Retinal pigment epithelial cell (primary cell): ENCODE results near the gene MAT2A.
A peak's percentile ranks its signal among the peaks of the same experiment; 100 is the strongest.

Experiments used
- DNase-seq: peaks from one replicate; pipeline ENCODE4 v3.0.0-alpha.2; 2010; ENCODE audit warnings: low read depth
- H3K4me3 ChIP-seq: 2 replicates; pipeline ENCODE4 v1.5.1; 2011; ENCODE audit warnings: mild to moderate bottlenecking, low read length, control low read depth, moderate library complexity
- TF ChIP-seq, protein P1 (sequence below): conservative IDR thresholded peaks from 2 replicates; pipeline ENCODE4 v1.5.1; 2011; ENCODE audit warnings: low read depth, low read length, control low read depth, inconsistent platforms

Gene MAT2A

DNA sequence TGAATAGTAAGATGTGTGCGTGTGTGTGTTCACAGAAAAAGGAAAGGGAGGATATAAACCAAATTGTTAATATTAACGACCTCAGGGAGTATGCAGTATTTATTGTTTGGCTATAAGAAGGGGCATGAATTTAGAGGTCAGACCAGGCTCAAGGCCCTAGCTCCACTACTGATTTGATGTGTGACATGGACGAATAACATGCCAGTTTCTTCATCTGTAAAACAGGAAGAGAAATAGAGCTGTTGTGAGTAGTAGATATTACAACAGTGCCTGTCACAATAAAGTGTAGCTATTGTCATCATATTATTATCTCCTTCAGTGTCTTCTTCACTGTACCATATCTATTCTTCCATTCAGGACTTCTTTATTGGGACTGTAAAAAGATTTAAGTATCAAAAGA, 4.1 kb upstream of the MAT2A start:
- DNase-seq, result no peak
- TF ChIP-seq, protein P1, sequence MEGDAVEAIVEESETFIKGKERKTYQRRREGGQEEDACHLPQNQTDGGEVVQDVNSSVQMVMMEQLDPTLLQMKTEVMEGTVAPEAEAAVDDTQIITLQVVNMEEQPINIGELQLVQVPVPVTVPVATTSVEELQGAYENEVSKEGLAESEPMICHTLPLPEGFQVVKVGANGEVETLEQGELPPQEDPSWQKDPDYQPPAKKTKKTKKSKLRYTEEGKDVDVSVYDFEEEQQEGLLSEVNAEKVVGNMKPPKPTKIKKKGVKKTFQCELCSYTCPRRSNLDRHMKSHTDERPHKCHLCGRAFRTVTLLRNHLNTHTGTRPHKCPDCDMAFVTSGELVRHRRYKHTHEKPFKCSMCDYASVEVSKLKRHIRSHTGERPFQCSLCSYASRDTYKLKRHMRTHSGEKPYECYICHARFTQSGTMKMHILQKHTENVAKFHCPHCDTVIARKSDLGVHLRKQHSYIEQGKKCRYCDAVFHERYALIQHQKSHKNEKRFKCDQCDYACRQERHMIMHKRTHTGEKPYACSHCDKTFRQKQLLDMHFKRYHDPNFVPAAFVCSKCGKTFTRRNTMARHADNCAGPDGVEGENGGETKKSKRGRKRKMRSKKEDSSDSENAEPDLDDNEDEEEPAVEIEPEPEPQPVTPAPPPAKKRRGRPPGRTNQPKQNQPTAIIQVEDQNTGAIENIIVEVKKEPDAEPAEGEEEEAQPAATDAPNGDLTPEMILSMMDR, result no peak
- H3K4me3 ChIP-seq, result no peak overlapping the region

DNA sequence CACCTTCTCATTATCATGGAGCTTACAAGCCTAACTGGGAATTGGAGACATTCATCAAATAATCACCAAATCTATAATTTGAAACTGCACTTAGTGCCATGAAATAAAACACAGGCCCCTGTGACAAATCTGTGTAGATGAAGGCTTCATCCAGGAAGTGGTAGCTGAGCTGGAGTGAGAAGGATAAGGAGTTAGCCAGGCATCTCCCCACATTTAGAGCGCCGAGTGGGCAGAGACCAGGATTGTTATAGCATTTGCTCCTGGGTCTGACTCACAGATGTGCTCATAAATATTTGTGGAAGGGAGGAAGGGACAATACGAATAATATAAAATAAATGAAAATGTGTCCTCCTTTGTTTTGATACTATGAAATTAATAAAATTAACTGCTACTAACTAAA, 2.5 kb upstream of the MAT2A start:
- peak; percentile 56 for DNase-seq
- TF ChIP-seq, protein P1, result no peak
- no peak overlapping the region for H3K4me3 ChIP-seq

DNA sequence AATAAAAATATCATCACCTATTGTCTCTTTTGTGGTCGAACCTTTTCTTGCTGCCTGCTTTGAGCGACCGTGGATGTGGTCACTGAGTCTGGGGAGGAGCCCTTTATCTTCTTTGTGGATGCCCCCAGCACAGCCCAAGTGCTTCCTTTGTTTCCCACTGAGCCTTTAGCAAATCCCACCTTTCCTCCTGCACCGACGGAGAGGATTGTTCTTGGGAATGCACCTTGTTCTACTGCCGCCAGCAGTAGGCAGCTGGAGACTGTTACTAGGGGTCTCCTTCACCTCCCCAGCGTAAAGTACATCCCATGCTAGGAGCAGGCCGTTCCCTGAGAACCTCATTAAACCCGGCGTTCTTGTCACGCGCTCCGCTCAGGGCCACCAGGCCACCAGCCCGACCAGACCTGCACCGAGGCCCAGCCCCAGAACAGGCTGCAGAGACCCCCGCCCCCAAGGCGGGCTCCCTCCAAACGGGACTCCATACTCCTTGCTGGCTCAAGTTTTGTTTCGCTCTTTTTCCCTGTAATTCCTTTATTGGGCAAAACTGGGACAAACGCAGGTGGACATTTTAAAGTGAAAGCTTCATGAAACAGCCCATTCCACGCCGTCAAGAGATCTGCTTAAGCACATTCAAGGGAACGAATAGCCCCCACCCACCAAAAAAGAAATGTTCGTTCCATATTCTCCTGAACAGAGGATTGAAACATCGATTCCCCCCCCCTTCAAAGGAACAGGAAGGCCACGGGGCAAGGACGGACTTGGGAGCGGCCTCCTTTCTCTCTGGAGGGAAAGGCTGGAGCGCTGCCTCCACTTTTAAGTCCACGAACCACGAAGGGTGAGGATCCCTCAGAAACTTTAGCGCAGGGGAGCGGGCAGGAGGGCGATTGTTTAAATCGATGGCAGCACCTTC, 1.1 kb upstream of the MAT2A start:
- DNase-seq, result peak; percentile 66
- TF ChIP-seq, protein P1, result peak; percentile 66
- peak overlapping the region; percentile 74 for H3K4me3 ChIP-seq

DNA sequence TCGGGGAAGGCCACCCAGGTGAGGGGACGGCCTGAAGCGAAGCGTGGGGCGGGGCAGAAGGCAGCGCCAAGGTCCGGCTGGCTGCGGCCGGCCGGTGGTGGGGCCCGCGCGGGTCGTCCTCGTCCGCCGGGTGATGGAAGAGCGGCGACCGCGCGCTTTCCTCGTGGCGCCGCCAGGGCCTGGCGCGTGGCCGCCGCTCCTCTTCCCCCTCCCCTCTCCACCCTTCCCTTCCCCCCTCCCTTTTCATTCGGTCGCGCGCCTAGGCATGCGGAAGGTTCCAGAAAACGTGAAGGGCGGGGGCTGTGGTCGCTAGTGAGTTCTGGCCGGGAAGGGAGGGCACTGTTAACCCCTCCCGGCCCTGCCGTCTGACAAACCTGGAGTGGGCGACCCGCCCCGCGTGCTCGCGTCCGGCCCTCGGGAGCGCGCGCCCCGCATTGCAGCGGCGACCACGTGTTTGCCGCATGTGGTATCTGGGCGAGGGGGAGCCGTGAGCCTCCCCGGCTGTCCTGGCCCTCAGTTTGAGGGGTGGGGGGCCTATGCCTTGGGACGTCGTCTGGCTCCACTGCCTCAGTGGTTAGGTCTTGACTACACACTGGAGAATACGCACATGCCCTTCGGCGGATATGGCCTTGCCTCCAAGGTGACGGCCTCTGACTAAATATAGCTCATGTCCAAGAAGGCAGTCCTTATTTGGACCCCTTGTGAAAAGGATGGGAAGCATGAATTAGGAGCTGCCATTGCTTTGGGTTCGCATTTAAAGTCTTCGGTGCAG, 579 bp downstream of the MAT2A start:
- TF ChIP-seq, protein P1, result no peak
- DNase-seq, result no peak

DNA sequence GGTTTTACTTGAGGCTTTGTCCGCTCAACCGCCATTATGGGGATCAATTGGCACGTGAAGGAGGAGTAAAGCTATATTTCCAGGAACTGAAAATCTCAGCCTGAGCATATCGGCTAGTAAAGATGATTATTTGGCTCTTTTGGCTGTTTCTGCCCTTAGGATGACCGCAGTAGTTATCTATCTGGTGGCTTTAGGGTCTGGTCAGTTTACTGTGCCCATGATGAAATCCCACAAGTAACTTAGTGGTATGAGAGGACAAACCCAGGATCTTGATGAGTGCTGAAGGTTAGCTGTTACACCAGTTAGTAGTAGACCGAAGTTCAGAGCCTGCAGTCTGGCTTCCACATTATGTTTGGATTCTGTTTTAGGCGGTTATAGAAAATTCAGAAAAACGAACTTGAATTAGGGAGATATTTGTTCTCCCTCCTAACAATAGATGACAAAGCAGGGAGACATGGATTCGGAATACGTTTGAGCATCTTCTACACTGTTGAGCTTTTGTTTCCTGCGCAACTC, 1.2 kb downstream of the MAT2A start:
- peak overlapping the region; percentile 74 for H3K4me3 ChIP-seq
- no peak for DNase-seq
- TF ChIP-seq, protein P1, result no peak

More for the DNA sequence above, 579 bp downstream of the MAT2A start:
- peak overlapping the region; percentile 74 for H3K4me3 ChIP-seq

DNA sequence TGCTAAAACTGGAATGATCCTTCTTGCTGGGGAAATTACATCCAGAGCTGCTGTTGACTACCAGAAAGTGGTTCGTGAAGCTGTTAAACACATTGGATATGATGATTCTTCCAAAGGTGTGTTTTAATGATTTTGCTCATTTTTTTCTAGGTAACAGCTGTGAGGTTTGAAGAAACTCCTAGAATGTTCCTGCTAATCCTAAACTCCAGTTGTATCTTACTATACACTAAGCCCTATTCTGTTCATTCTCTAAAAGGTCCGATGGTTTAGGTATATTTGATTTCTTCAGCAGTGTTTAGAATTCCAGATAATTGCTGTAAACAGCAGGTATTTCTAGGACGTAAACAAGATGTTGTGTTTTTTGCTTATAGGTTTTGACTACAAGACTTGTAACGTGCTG, 2.3 kb downstream of the MAT2A start:
- no peak for DNase-seq
- peak overlapping the region; percentile 74 for H3K4me3 ChIP-seq
- TF ChIP-seq, protein P1, result no peak
